ENCODE measurements around the gene RCAN1. TPM values are rescaled to one million over a fixed set of nuclear protein-coding genes. Genes with fewer than 3 reads are reported as not detected.

Gene RCAN1
- total and polyA plus RNA-seq, 11 donors, result 33.7 to 102 (median 57.6) TPM

DNA sequence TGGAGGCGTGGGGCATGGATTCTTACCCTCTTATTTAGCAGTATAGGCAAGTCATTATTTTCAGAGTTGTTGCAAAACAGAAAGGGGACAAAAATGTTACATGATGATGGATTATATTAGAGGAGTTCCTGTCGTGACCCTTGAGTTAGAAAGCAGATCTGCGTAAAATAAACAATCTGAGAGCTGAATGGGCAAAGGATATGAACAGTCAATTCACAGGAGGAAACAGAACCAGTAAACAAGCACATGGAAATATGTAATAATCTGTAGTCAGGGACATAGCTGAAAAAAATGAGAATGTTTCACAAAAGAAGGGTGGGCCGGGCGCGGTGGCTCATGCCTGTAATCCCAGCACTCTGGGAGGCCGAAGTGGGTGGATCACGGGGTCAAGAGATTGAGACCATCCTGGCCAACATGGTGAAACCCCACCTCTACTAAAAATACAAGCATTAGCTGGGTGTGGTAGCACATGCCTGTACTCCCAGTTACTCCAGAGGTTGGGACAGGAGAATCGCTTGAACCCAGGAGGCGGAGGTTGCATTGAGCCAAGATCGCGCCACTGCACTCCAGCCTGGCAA, 20.9 kb downstream of the RCAN1 start:
- Histone ChIP-seq H3K36me3 (no peaks in the 10 kb centered on the region), H3K27ac (peak overlapping the region in 4 of 12 donors; percentile 27 to 85 (median 72)), H3K4me3 (no peak overlapping the region), H3K9me3 (no peaks in the 10 kb centered on the region), H3K4me1 (peaks cover 8 to 75% (median 39%) of the 10 kb centered on the region in 12 donors), H3K27me3 (no peaks in the 10 kb centered on the region)
- DNase-seq (no peak), ATAC-seq (no peak)
- TF ChIP-seq, protein P1, sequence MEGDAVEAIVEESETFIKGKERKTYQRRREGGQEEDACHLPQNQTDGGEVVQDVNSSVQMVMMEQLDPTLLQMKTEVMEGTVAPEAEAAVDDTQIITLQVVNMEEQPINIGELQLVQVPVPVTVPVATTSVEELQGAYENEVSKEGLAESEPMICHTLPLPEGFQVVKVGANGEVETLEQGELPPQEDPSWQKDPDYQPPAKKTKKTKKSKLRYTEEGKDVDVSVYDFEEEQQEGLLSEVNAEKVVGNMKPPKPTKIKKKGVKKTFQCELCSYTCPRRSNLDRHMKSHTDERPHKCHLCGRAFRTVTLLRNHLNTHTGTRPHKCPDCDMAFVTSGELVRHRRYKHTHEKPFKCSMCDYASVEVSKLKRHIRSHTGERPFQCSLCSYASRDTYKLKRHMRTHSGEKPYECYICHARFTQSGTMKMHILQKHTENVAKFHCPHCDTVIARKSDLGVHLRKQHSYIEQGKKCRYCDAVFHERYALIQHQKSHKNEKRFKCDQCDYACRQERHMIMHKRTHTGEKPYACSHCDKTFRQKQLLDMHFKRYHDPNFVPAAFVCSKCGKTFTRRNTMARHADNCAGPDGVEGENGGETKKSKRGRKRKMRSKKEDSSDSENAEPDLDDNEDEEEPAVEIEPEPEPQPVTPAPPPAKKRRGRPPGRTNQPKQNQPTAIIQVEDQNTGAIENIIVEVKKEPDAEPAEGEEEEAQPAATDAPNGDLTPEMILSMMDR (IDR thresholded peaks at IDR 0.05), result no peak
- no peak for TF ChIP-seq POLR2A (IDR thresholded peaks at IDR 0.05)
- intact Hi-C loops (cut with DNase I), result loop anchor here in 1 of 10 donors (10.0 kb wide), 1 partner anchor 669 kb away; no protein-coding TSS in a partner anchor
- WGBS, 4 donors, result 71 to 88% (median 78%) methylated on average over 12 of the region's 12 CpGs

DNA sequence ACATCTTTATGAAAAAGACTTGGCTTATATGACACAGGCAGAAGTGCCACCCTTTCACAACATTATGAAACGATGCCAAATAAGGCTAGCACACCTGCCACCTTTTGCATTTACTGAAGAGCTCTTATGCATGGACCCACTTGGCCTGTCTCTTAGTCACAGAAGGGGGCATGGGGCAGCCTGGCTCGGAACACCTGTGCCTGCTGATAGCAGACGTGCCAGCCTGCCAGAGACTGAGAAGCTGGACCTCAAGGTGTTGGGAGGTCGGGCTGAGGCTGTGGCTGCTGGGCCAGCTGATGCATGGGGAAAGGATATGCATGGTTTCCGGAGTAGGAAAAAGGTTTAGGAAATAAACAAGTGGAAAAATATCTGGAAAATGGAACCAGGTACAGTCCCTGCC, 21.5 kb downstream of the RCAN1 start:
- Histone ChIP-seq H3K4me3 (no peak overlapping the region), H3K4me1 (peaks cover 8 to 75% (median 38%) of the 10 kb centered on the region in 12 donors), H3K36me3 (peaks cover 0 to 1% (median 0%) of the 10 kb centered on the region in 9 donors), H3K27me3 (no peaks in the 10 kb centered on the region), H3K9me3 (peaks cover 0 to 2% (median 0%) of the 10 kb centered on the region in 12 donors), H3K27ac (peak overlapping the region in 7 of 12 donors; percentile 11 to 85 (median 82))
- intact Hi-C loops (cut with DNase I), result loop anchor here in 1 of 10 donors (10.0 kb wide), 1 partner anchor 669 kb away; no protein-coding TSS in a partner anchor
- 54 to 75% (median 60%) methylated on average over 5 of the region's 5 CpGs for WGBS, 4 donors
- ATAC-seq, result no peak
- TF ChIP-seq POLR2A (IDR thresholded peaks at IDR 0.05), result no peak
- TF ChIP-seq, protein P1 (IDR thresholded peaks at IDR 0.05), result no peak
- DNase-seq, result no peak

DNA sequence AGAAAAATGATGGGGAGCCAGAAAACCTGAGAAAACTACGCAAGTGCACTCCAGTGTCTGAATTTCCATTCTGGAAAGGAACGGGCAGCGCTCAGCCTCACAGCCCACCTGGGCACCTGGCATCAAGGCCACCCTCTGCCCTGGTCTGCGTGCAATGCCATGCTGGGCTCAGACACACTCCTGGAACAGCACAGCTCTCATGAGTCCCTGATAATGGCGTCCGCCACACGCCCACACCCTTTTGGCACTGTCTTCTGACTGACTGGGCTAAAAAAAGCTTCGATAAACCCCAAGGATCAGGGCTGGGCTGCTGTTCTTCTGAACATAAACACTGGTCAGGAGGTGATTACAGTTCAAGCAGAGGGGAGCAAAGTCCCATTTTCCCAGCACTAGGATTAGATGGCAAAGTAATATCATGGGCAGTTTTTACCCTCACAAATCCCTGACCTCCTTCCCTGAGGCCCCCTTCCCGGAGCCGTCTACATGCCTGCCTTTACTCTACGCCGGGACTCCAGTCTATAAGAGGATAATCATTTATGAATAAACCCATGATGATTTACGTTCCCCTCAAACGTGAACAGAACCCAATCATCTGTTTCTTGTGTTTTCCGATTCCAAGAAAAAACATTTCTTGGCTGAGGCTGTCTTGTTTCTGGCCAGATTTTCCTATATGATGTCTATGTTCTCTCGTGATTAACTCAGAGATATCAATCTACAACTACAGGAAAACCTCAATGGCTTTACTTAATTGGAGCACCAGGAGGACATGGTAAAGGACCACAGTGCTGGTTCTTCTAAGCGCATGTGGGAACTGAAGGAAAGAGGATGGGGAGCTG, 22.6 kb downstream of the RCAN1 start:
- peak; percentile 72 to 86 (median 79) for DNase-seq
- peak in 1 of 2 donors; percentile 30 for TF ChIP-seq POLR2A (IDR thresholded peaks at IDR 0.05)
- TF ChIP-seq, protein P1 (IDR thresholded peaks at IDR 0.05), result no peak
- H3K27me3 ChIP-seq, result no peaks in the 10 kb centered on the region
- H3K4me1 ChIP-seq, result peaks cover 8 to 75% (median 38%) of the 10 kb centered on the region in 12 donors
- intact Hi-C loops (cut with DNase I), result loop anchor here in 1 of 10 donors (10.0 kb wide), 1 partner anchor 668 kb away; no protein-coding TSS in a partner anchor
- H3K9me3 ChIP-seq, result peaks cover 0 to 13% (median 2%) of the 10 kb centered on the region in 12 donors
- peak overlapping the region in 6 of 12 donors; percentile 2 to 28 (median 16) for H3K4me3 ChIP-seq
- peak overlapping the region; percentile 33 to 85 (median 72) for H3K27ac ChIP-seq
- WGBS, 4 donors, result 32 to 35% (median 34%) methylated on average over 17 of the region's 17 CpGs
- peaks cover 0 to 3% (median 0%) of the 10 kb centered on the region in 9 donors for H3K36me3 ChIP-seq
- peak; percentile 94 to 96 (median 95) for ATAC-seq

DNA sequence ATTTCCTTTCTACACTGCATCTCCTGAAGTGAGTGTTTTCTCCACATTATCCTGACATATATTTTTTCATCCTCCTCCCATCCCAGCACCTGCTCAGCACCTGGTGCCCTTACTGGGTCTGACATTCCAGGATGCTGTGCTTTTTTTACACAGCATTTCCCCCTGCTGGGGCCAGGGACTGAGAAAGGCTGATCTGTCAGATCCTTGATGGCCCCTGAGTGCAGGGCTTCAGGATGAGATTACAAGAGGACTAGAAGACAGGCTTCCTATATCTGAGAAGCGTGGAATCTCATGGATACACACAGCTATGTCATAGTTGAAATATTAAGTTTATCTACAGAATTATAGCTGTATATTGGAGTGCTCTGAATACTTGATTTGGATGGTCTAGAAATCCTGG, 24.4 kb downstream of the RCAN1 start:
- peaks cover 0 to 28% (median 10%) of the 10 kb centered on the region in 12 donors for H3K9me3 ChIP-seq
- DNase-seq (no peak), ATAC-seq (no peak)
- H3K36me3 ChIP-seq, result peaks cover 0 to 3% (median 0%) of the 10 kb centered on the region in 9 donors
- H3K4me1 ChIP-seq, result peaks cover 8 to 61% (median 34%) of the 10 kb centered on the region in 12 donors
- TF ChIP-seq, protein P1 (IDR thresholded peaks at IDR 0.05), result no peak
- no peak for TF ChIP-seq POLR2A (IDR thresholded peaks at IDR 0.05)
- peak overlapping the region in 10 of 12 donors; percentile 6 to 85 (median 74) for H3K27ac ChIP-seq
- H3K27me3 ChIP-seq, result no peaks in the 10 kb centered on the region
- 71 to 92% (median 81%) methylated on average over 1 of the region's 1 CpG for WGBS, 4 donors
- intact Hi-C loops (cut with DNase I), result loop anchor here in 1 of 10 donors (10.0 kb wide), 1 partner anchor 666 kb away; no protein-coding TSS in a partner anchor
- no peak overlapping the region for H3K4me3 ChIP-seq
